SH-SY5Y (cell line): Measurements from ENCODE around the gene MGST2.

Experiments
- GATA2 ChIP-seq: IDR thresholded peaks from 2 replicates; pipeline ENCODE4 v1.6.1; 2011; ENCODE audit warnings: mild to moderate bottlenecking, low read depth, low read length
- GATA3 ChIP-seq: IDR thresholded peaks from 2 replicates; pipeline ENCODE4 v1.6.1; 2011; ENCODE audit warnings: low read depth, mild to moderate bottlenecking, low read length, moderate library complexity

DNA sequence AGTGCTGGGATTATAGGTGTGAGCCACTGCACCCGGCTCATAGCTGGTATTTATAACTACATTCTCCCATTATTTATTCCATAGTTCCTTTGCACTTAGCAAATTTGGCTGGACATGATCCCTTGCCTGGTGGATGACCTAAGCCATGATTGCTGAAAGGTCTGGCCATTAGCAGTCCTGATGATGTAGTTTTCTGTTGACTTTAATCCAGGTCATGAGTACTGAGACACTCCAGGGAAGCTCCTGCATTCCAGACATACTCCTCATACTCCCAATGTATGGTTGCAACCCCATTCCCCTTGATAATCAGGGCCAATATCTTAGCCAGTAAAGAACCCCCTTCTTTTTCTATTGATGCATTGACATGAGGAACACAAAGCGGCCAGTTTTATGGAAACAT is 24.4 kb upstream of the MGST2 start:
- TF ChIP-seq GATA3 (no peak), GATA2 (no peak)
